ENCODE data around the gene VIP. TPM values are rescaled to one million over a fixed set of nuclear protein-coding genes. Genes with fewer than 3 reads are reported as not detected.

Gene VIP
- total and polyA plus RNA-seq, 2 of the 8 experiments (the other 6 are each of a cell fraction or from before 2014, with no cell fraction given) = not detected

DNA sequence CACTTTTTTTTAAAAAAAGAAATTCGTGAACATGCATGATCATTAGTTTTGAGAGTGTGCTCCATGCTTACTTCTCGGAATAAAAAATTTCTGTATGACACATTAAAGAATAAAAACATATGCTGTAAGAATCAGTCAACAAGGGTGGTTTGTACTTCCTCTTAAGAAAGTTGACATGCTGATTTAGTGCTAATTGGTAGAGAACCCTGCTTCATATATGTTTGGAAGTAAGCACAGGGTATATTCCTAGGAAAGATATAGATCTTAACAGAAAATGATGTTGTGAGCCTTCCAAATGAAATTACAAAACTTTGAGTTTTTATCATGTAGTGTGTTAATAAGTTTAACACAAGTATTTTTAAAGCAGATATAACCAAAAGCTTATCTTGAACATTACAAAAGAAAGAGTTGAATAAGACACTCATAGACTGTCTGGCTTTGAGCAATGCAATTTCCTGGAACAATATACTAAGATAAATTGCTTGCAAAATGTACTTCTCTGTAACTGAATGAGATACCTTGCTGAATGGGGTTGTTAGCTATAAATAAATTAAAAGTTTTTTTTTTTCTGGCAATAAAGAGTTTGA, 13.8 kb upstream of the VIP start:
- H2AFZ ChIP-seq (ENCODE audit: low read length) = no peak overlapping the region
- no peak overlapping the region for H3K9ac ChIP-seq (replicated peaks in 1 of 4; ENCODE audit: extremely low read depth in 1 of 4, low read depth in 3 of 4, low read length in 3 of 4)
- no peaks in the 10 kb centered on the region for H3K23me2 ChIP-seq (ENCODE audit: low read depth, low read length)
- no peaks in the 10 kb centered on the region for H3K4me1 ChIP-seq (replicated peaks in 1 of 4; ENCODE audit: control insufficient read depth in 3 of 4, insufficient read depth in 4 of 4, low read length in 3 of 4)
- no peak overlapping the region for H3K18ac ChIP-seq (ENCODE audit: extremely low read depth, low read length)
- ChIA-PET POLR2A (ENCODE audit: partially characterized antibody) (no interaction called here), CTCF (ENCODE audit: partially characterized antibody) (interaction anchor here (0.7 to 1.4 kb wide), 3 partner anchors 85 to 217 kb away, joined by 3 to 5 read pairs (median 3); no protein-coding TSS in a partner anchor)
- H3K4me3 ChIP-seq (ENCODE audit: extremely low read depth in 1 of 4, insufficient read depth in 2 of 4, low read depth in 3 of 4, low read length in 4 of 4) = no peak overlapping the region
- no peaks in the 10 kb centered on the region for H3K79me2 ChIP-seq (ENCODE audit: control insufficient read depth in 1 of 2, insufficient read depth in 2 of 2, low read length in 2 of 2)
- FAIRE-seq = no peak
- no peaks in the 10 kb centered on the region for H3K36me3 ChIP-seq (ENCODE audit: control insufficient read depth in 2 of 4, insufficient read depth in 4 of 4, low read length in 3 of 4)
- no peak overlapping the region for H3K14ac ChIP-seq (ENCODE audit: insufficient read length)
- H3K56ac ChIP-seq (replicated peaks; ENCODE audit: insufficient read length, low read depth, low read length) = no peak overlapping the region
- no peak overlapping the region for H4K91ac ChIP-seq (replicated peaks; ENCODE audit: insufficient read length, low read length)
- H3K9me3 ChIP-seq (ENCODE audit: insufficient read depth in 2 of 2, low read depth in 1 of 2, low read length in 1 of 2) = peaks cover 2 to 4% of the 10 kb centered on the region in 2 experiments; a peak in 2 of 4 replicates
- no peaks in the 10 kb centered on the region for H3K27me3 ChIP-seq (replicated peaks in 1 of 4; ENCODE audit: control insufficient read depth in 3 of 4, extremely low read depth in 1 of 4, insufficient read depth in 3 of 4, low read length in 3 of 4)
- TF ChIP-seq SP1 (IDR thresholded peaks at IDR 0.05; ENCODE audit: low read depth, low read length) (no peak), JUND (IDR thresholded peaks at IDR 0.05; ENCODE audit: low read length) (no peak)
- H2BK120ac ChIP-seq (replicated peaks; ENCODE audit: low read depth, low read length) = no peak overlapping the region
- H2AK5ac ChIP-seq (ENCODE audit: low read depth, low read length) = no peak overlapping the region
- no peak overlapping the region for H3K23ac ChIP-seq (ENCODE audit: insufficient read length)
- H3K79me1 ChIP-seq (ENCODE audit: low read depth, low read length) = no peaks in the 10 kb centered on the region
- H3K27ac ChIP-seq (ENCODE audit: low read depth, low read length) = no peak overlapping the region
- WGBS, 2 experiments (ENCODE audit: extremely low coverage in 1 of 2, insufficient coverage in 1 of 2, insufficient read length in 1 of 2, insufficient replicate concordance in 2 of 2, low coverage in 1 of 2, low lambda C conversion rate in 2 of 2, missing lambda C conversion rate in 1 of 2) = 78% methylated on average over 2 of the region's 2 CpGs; no CpG with 5 or more reads in 1 of the 2 experiments
- H4K5ac ChIP-seq (ENCODE audit: insufficient read length, low read depth, low read length) = no peak overlapping the region
- H3K4me2 ChIP-seq (ENCODE audit: insufficient read depth in 1 of 2, low read depth in 2 of 2, low read length in 2 of 2) = no peak overlapping the region
- no peak overlapping the region for H2BK5ac ChIP-seq (ENCODE audit: low read depth, low read length)
- no peak overlapping the region for H2BK15ac ChIP-seq (ENCODE audit: low read length)
- no peak overlapping the region for H2BK20ac ChIP-seq (ENCODE audit: low read length)
- H4K20me1 ChIP-seq (replicated peaks in 1 of 2; ENCODE audit: control insufficient read depth in 1 of 2, insufficient read depth in 2 of 2, low read length in 2 of 2) = no peaks in the 10 kb centered on the region
- no peak overlapping the region for H4K8ac ChIP-seq (ENCODE audit: extremely low read depth, insufficient read depth, low read length)
- H3K4ac ChIP-seq (replicated peaks; ENCODE audit: insufficient read length, low read depth, low read length) = no peak overlapping the region
- no peak for DNase-seq (ENCODE audit: low read depth in 1 of 2, low spot score in 2 of 2)
- no peak overlapping the region for H2BK12ac ChIP-seq (ENCODE audit: low read depth, low read length)
